ENCODE measurements around the gene DDR1. TPM values are rescaled to one million over a fixed set of nuclear protein-coding genes. Genes with fewer than 3 reads are reported as not detected.
"Not testable (repeated sequence)": the region's sequence is repeated elsewhere in the genome, so short reads cannot be mapped to it uniquely, and the experiment has no call there.

DDR1 gene
- total RNA-seq, 1 donor from 2014 or later, result 120 TPM

DNA sequence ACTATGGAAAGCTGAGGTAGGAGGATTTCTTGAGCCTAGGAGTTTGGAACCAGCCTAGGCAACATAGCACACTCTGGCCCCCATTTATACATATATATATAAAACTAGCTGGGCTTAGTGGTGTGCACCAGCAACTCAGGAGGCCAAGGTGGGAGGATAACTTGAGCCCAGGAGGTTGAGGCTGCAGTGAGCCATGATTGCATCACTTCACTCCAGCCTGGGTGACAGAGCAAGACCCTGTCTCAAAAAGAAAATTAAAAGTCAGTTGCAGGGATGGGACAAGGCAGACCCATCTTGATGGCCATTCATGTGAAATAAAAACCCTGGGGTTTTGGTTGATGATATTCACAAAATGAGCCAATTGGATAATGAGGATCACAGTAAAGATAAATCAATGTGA lies 17.1 kb downstream of the DDR1 start:
- H3K4me3 Mint-ChIP-seq (ENCODE audit: unreplicated experiment), result no peak overlapping the region

DNA sequence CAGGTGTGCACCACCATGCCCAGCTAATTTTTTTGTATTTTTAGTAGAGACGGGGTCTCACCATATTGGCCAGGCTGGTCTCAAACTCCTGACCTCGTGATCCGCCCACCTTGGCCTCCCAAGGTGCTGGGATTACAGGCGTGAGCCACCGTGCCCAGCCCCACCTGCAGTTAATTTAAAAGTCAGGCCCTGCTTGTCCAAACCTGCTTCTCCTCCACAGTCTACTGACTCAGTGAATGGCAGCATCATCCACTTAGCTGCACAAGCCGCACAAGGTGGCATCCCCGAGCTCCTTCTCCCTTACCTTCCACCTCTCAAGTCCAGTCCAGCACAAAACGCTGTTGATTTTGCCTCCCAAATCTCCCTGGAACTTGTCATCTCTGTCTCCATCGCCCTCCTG lies 17.9 kb downstream of the DDR1 start:
- H3K4me1 Mint-ChIP-seq (ENCODE audit: low read depth, unreplicated experiment); H3K4me3 Mint-ChIP-seq (ENCODE audit: unreplicated experiment); H3K9me3 Mint-ChIP-seq (ENCODE audit: unreplicated experiment); H3K27me3 Mint-ChIP-seq (ENCODE audit: unreplicated experiment); H3K36me3 Mint-ChIP-seq (ENCODE audit: unreplicated experiment); DNase-seq; H3K27ac Mint-ChIP-seq (ENCODE audit: unreplicated experiment): not testable (repeated sequence)

More for the DNA sequence above, 17.1 kb downstream of the DDR1 start:
- H3K27me3 Mint-ChIP-seq (ENCODE audit: unreplicated experiment), result peaks cover 2% of the 10 kb centered on the region
- TF ChIP-seq CTCF (IDR thresholded peaks at IDR 0.05; ENCODE audit: partially characterized antibody, unreplicated experiment), result no peak
- H3K4me1 Mint-ChIP-seq (ENCODE audit: low read depth, unreplicated experiment), result no peaks in the 10 kb centered on the region
- DNase-seq, result no peak
- H3K36me3 Mint-ChIP-seq (ENCODE audit: unreplicated experiment), result no peaks in the 10 kb centered on the region
- H3K9me3 Mint-ChIP-seq (ENCODE audit: unreplicated experiment), result no peaks in the 10 kb centered on the region
- H3K27ac Mint-ChIP-seq (ENCODE audit: unreplicated experiment), result no peak overlapping the region

DNA sequence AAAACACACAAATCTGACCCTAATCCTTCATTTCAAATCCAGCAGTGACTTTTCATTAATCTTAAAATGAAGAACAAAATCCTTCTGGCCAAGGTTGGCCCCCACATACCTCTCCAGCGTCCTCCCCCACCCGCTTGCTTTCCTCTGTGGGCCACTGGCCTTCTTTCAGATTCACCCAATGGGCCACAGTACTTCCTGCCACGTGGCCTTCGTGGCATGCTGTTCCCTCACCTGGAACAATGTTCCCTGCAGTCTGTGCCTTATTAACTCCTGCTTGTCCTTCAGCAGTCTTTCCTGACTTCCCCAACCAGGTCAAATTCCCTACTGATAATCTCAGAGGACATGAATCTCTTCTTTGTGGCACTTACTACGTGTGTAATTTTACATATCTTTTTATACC lies 18.4 kb downstream of the DDR1 start:
- Mint-ChIP-seq H3K4me3 (ENCODE audit: unreplicated experiment) (no peak overlapping the region), H3K4me1 (ENCODE audit: low read depth, unreplicated experiment) (no peaks in the 10 kb centered on the region), H3K36me3 (ENCODE audit: unreplicated experiment) (no peaks in the 10 kb centered on the region), H3K27me3 (ENCODE audit: unreplicated experiment) (peaks cover 2% of the 10 kb centered on the region), H3K9me3 (ENCODE audit: unreplicated experiment) (peaks cover 2% of the 10 kb centered on the region), H3K27ac (ENCODE audit: unreplicated experiment) (no peak overlapping the region)
- TF ChIP-seq CTCF (IDR thresholded peaks at IDR 0.05; ENCODE audit: partially characterized antibody, unreplicated experiment), result no peak
- no peak for DNase-seq

GRCh38 chr6:30903236-30903635 lies 18.9 kb downstream of the DDR1 start:
- TF ChIP-seq CTCF (IDR thresholded peaks at IDR 0.05; ENCODE audit: partially characterized antibody, unreplicated experiment), result no peak
- DNase-seq, result no peak
- no peaks in the 10 kb centered on the region for H3K4me1 Mint-ChIP-seq (ENCODE audit: low read depth, unreplicated experiment)
- no peaks in the 10 kb centered on the region for H3K36me3 Mint-ChIP-seq (ENCODE audit: unreplicated experiment)
- peaks cover 5% of the 10 kb centered on the region for H3K9me3 Mint-ChIP-seq (ENCODE audit: unreplicated experiment)
- H3K27me3 Mint-ChIP-seq (ENCODE audit: unreplicated experiment), result peaks cover 4% of the 10 kb centered on the region
- no peak overlapping the region for H3K4me3 Mint-ChIP-seq (ENCODE audit: unreplicated experiment)
- no peak overlapping the region for H3K27ac Mint-ChIP-seq (ENCODE audit: unreplicated experiment)

DNA sequence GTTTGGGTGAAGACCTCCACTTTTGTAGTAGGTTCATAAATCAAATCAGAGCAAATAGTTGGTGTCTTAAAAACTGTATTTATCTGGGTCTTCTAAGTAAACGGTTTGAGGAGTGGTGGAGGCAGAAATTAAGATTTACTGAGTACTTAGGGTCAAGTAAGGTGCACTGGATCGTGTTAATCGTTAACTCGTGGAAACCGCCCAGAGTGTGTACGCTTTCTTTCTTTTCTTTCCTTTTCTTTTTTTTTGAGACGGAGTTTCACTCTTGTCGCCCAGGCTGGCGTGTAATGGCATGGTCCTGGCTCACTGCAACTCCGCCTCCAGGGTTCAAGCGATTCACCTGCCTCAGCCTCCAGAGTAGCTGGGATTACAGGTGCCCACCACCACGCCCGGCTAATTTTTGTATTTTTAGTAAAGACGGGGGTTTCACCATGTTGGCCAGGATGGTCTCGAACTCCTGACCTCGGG lies 23.0 kb downstream of the DDR1 start:
- peak overlapping the region; percentile 99 for H3K4me3 Mint-ChIP-seq (ENCODE audit: unreplicated experiment)
- not testable (repeated sequence) for DNase-seq; H3K36me3 Mint-ChIP-seq (ENCODE audit: unreplicated experiment); H3K9me3 Mint-ChIP-seq (ENCODE audit: unreplicated experiment); H3K27ac Mint-ChIP-seq (ENCODE audit: unreplicated experiment); H3K4me1 Mint-ChIP-seq (ENCODE audit: low read depth, unreplicated experiment); H3K27me3 Mint-ChIP-seq (ENCODE audit: unreplicated experiment)

- Mint-ChIP-seq H3K4me1 (ENCODE audit: low read depth, unreplicated experiment) (peaks cover 2% of the 10 kb centered on the region), H3K4me3 (ENCODE audit: unreplicated experiment) (peak within 1 kb of the TSS; percentile 99), H3K9me3 (ENCODE audit: unreplicated experiment) (peaks cover 9% of the 10 kb centered on the region), H3K27me3 (ENCODE audit: unreplicated experiment) (peaks cover 4% of the 10 kb centered on the region), H3K27ac (ENCODE audit: unreplicated experiment) (peak within 1 kb of the TSS; percentile 80), H3K36me3 (ENCODE audit: unreplicated experiment) (peaks cover 8% of the 10 kb centered on the region)
- peak; percentile 96 for DNase-seq
- TF ChIP-seq CTCF (IDR thresholded peaks at IDR 0.05; ENCODE audit: partially characterized antibody, unreplicated experiment), result no peak
These were observed 23.7 kb downstream of the DDR1 start, which contains the start of gene GTF2H4 for GRCh38 chr6:30907758-30908591. TSS of gene GTF2H4 (plus strand) at chr6:30908207.
